ENCODE data around the gene IL18RAP. TPM values are rescaled to one million over a fixed set of nuclear protein-coding genes. Genes with fewer than 3 reads are reported as not detected.
A peak's percentile ranks its signal among the peaks of the same experiment; 100 is the strongest.

IL18RAP gene
- total and polyA plus RNA-seq, 4 donors, result 1.00 to 34.0 (median 7.5) TPM

- DNase-seq, result no peak
- ATAC-seq (ENCODE audit: insufficient read depth, low FRiP score), result no peak
- H3K27me3 ChIP-seq (ENCODE audit: control insufficient read depth in 3 of 3, insufficient read depth in 3 of 3, low read length in 2 of 3), result no peaks in the 10 kb centered on the region
- no peak overlapping the region for H3K4me3 ChIP-seq
- no peak overlapping the region for H3K27ac ChIP-seq (ENCODE audit: low read depth in 1 of 2, low read length in 1 of 2)
- no peak for TF ChIP-seq CTCF (IDR thresholded peaks at IDR 0.05; ENCODE audit: control extremely low read depth, extremely low read depth)
- WGBS, 2 donors, result 73 to 78% methylated on average over 1 of the region's 1 CpG
- peaks cover 0 to 4% (median 0%) of the 10 kb centered on the region in 5 donors for H3K4me1 ChIP-seq (ENCODE audit: control insufficient read depth in 5 of 5, insufficient read depth in 5 of 5, low read length in 5 of 5)
- H3K9me3 ChIP-seq (ENCODE audit: control insufficient read depth in 4 of 4, insufficient read depth in 3 of 4, low read length in 3 of 4), result no peaks in the 10 kb centered on the region
- no peaks in the 10 kb centered on the region for H3K36me3 ChIP-seq (ENCODE audit: control insufficient read depth in 4 of 4, insufficient read depth in 4 of 4, low read length in 4 of 4)
- H3K9ac ChIP-seq (ENCODE audit: insufficient read depth in 1 of 2, low read length in 2 of 2), result no peak overlapping the region
Measured at GRCh38 chr2:102486941-102487702, 64.2 kb downstream of the IL18RAP start.

- H3K9me3 ChIP-seq (ENCODE audit: control insufficient read depth in 4 of 4, insufficient read depth in 3 of 4, low read length in 3 of 4), result no peaks in the 10 kb centered on the region
- DNase-seq (peak; percentile 15 to 53 (median 19)), ATAC-seq (ENCODE audit: insufficient read depth, low FRiP score) (no peak)
- 28 to 33% methylated on average over 8 of the region's 8 CpGs for WGBS, 2 donors
- no peak for TF ChIP-seq CTCF (IDR thresholded peaks at IDR 0.05; ENCODE audit: control extremely low read depth, extremely low read depth)
- no peak overlapping the region for H3K27ac ChIP-seq (ENCODE audit: low read depth in 1 of 2, low read length in 1 of 2)
- no peaks in the 10 kb centered on the region for H3K36me3 ChIP-seq (ENCODE audit: control insufficient read depth in 4 of 4, insufficient read depth in 4 of 4, low read length in 4 of 4)
- no peaks in the 10 kb centered on the region for H3K27me3 ChIP-seq (ENCODE audit: control insufficient read depth in 3 of 3, insufficient read depth in 3 of 3, low read length in 2 of 3)
- peaks cover 0 to 4% (median 0%) of the 10 kb centered on the region in 5 donors for H3K4me1 ChIP-seq (ENCODE audit: control insufficient read depth in 5 of 5, insufficient read depth in 5 of 5, low read length in 5 of 5)
- H3K4me3 ChIP-seq, result no peak overlapping the region
- H3K9ac ChIP-seq (ENCODE audit: insufficient read depth in 1 of 2, low read length in 2 of 2), result no peak overlapping the region
Measured at GRCh38 chr2:102487761-102488462, 65.0 kb downstream of the IL18RAP start.

DNA sequence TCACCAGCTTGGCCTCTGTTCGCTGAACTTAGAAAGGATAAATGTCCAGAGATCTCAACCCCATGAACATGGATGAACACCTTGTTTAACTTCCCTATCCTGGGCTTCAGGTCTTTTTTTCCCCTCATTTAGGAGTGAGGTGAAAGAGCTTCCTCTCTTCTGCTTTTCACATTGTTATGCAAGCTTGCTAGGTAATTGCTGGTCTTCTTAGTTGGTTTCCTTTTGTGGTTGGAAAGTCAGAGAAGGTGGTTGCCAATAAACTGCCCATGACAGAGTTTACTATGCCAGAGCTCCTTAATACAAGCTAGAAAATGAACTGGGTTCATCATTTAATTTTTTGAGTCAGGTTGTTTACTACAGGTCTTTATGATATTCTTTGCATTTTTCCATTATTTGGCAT is 66.7 kb downstream of the IL18RAP start:
- Histone ChIP-seq H3K36me3 (ENCODE audit: control insufficient read depth in 4 of 4, insufficient read depth in 4 of 4, low read length in 4 of 4) (no peaks in the 10 kb centered on the region), H3K4me3 (no peak overlapping the region), H3K27ac (ENCODE audit: low read depth in 1 of 2, low read length in 1 of 2) (no peak overlapping the region), H3K9ac (ENCODE audit: insufficient read depth in 1 of 2, low read length in 2 of 2) (no peak overlapping the region), H3K27me3 (ENCODE audit: control insufficient read depth in 3 of 3, insufficient read depth in 3 of 3, low read length in 2 of 3) (no peaks in the 10 kb centered on the region), H3K9me3 (ENCODE audit: control insufficient read depth in 4 of 4, insufficient read depth in 3 of 4, low read length in 3 of 4) (no peaks in the 10 kb centered on the region), H3K4me1 (ENCODE audit: control insufficient read depth in 5 of 5, insufficient read depth in 5 of 5, low read length in 5 of 5) (peaks cover 0 to 4% (median 0%) of the 10 kb centered on the region in 5 donors)
- WGBS, 2 donors, result 80 to 86% methylated on average over 1 of the region's 1 CpG
- no peak for ATAC-seq (ENCODE audit: insufficient read depth, low FRiP score)
- no peak for DNase-seq
- TF ChIP-seq CTCF (IDR thresholded peaks at IDR 0.05; ENCODE audit: control extremely low read depth, extremely low read depth), result no peak
